HEK293 (cell line): Measurements from ENCODE around the gene CCDC28B.

Experiments
- EGR2 ChIP-seq: fragments of 450-650 bp; formaldehyde crosslinking; IDR thresholded peaks from 2 replicates; pipeline ENCODE4 v1.5.1; 2016; ENCODE audit warnings: low read depth, missing biosample characterization, missing genetic modification characterization
- KLF17 ChIP-seq: fragments of 450-650 bp; formaldehyde crosslinking; IDR thresholded peaks from 2 replicates; pipeline ENCODE4 v1.5.1; 2016; ENCODE audit warnings: missing biosample characterization, missing genetic modification characterization
- TSHZ1 ChIP-seq: fragments of 450-650 bp; formaldehyde crosslinking; IDR thresholded peaks from 2 replicates; pipeline ENCODE4 v1.5.1; 2016; ENCODE audit warnings: missing biosample characterization, missing genetic modification characterization, borderline replicate concordance
- ZNF175 ChIP-seq: fragments of 450-650 bp; formaldehyde crosslinking; IDR thresholded peaks from 2 replicates; pipeline ENCODE4 v1.5.1; 2016; ENCODE audit warnings: missing biosample characterization, missing genetic modification characterization
- ZNF18 ChIP-seq: fragments of 450-650 bp; formaldehyde crosslinking; IDR thresholded peaks from 2 replicates; pipeline ENCODE4 v1.5.1; 2016; ENCODE audit warnings: missing biosample characterization, missing genetic modification characterization
- ZNF221 ChIP-seq: fragments of 450-650 bp; formaldehyde crosslinking; IDR thresholded peaks from 2 replicates; pipeline ENCODE4 v1.5.1; 2017; ENCODE audit warnings: missing biosample characterization, missing genetic modification characterization, borderline replicate concordance
- ZNF223 ChIP-seq: fragments of 450-650 bp; formaldehyde crosslinking; IDR thresholded peaks from 2 replicates; pipeline ENCODE4 v1.5.1; 2016; ENCODE audit warnings: missing biosample characterization, missing genetic modification characterization
- ZNF354C ChIP-seq: fragments of 450-650 bp; formaldehyde crosslinking; IDR thresholded peaks from 2 replicates; pipeline ENCODE4 v1.5.1; 2016; ENCODE audit warnings: missing biosample characterization, missing genetic modification characterization, low read depth, borderline replicate concordance
- ZNF366 ChIP-seq: fragments of 450-650 bp; formaldehyde crosslinking; conservative IDR thresholded peaks from 2 replicates; pipeline ENCODE4 v1.5.1; 2016; ENCODE audit warnings: missing biosample characterization, missing genetic modification characterization
- ZNF473 ChIP-seq: fragments of 450-650 bp; formaldehyde crosslinking; IDR thresholded peaks from 2 replicates; pipeline ENCODE4 v1.5.1; 2017; ENCODE audit warnings: missing biosample characterization, missing genetic modification characterization
- ZNF561 ChIP-seq: fragments of 450-650 bp; IDR thresholded peaks from 2 replicates; pipeline ENCODE4 v1.5.1; 2018; ENCODE audit warnings: missing biosample characterization, missing genetic modification characterization, borderline replicate concordance
- ZNF600 ChIP-seq: fragments of 450-650 bp; formaldehyde crosslinking; IDR thresholded peaks from 2 replicates; pipeline ENCODE4 v1.5.1; 2016; ENCODE audit warnings: missing biosample characterization, missing genetic modification characterization
- ZNF660 ChIP-seq: fragments of 450-650 bp; IDR thresholded peaks from 2 replicates; pipeline ENCODE4 v1.5.1; 2018; ENCODE audit warnings: missing biosample characterization, mild to moderate bottlenecking, missing genetic modification characterization
- ZNF791 ChIP-seq: fragments of 450-650 bp; formaldehyde crosslinking; IDR thresholded peaks from 2 replicates; pipeline ENCODE4 v1.5.1; 2016; ENCODE audit warnings: missing biosample characterization, missing genetic modification characterization
- TF ChIP-seq, protein P1 (sequence below): fragments of 450-650 bp; formaldehyde crosslinking; IDR thresholded peaks from 2 replicates; pipeline ENCODE4; 2016; ENCODE audit warnings: missing biosample characterization, missing genetic modification characterization
- TF ChIP-seq, protein P2 (sequence below): sonication (generic); formaldehyde crosslinking; IDR thresholded peaks from 2 replicates; pipeline ENCODE4 v1.8.1; 2022; ENCODE audit warnings: mild to moderate bottlenecking, moderate library complexity, missing genetic modification reagents
- TF ChIP-seq, protein P3 (sequence below): fragments of 450-650 bp; formaldehyde crosslinking; IDR thresholded peaks from 2 replicates; pipeline ENCODE4 v1.5.1; 2016; ENCODE audit warnings: missing biosample characterization, missing genetic modification characterization, borderline replicate concordance
- TF ChIP-seq, protein P4 (sequence below): fragments of 450-650 bp; formaldehyde crosslinking; IDR thresholded peaks from 2 replicates; pipeline ENCODE4 v1.5.1; 2016; ENCODE audit warnings: missing biosample characterization, missing genetic modification characterization
- TF ChIP-seq, protein P5 (sequence below): fragments of 450-650 bp; formaldehyde crosslinking; IDR thresholded peaks from 2 replicates; pipeline ENCODE4 v1.5.1; 2016; ENCODE audit warnings: missing biosample characterization, missing genetic modification characterization

Gene CCDC28B

DNA sequence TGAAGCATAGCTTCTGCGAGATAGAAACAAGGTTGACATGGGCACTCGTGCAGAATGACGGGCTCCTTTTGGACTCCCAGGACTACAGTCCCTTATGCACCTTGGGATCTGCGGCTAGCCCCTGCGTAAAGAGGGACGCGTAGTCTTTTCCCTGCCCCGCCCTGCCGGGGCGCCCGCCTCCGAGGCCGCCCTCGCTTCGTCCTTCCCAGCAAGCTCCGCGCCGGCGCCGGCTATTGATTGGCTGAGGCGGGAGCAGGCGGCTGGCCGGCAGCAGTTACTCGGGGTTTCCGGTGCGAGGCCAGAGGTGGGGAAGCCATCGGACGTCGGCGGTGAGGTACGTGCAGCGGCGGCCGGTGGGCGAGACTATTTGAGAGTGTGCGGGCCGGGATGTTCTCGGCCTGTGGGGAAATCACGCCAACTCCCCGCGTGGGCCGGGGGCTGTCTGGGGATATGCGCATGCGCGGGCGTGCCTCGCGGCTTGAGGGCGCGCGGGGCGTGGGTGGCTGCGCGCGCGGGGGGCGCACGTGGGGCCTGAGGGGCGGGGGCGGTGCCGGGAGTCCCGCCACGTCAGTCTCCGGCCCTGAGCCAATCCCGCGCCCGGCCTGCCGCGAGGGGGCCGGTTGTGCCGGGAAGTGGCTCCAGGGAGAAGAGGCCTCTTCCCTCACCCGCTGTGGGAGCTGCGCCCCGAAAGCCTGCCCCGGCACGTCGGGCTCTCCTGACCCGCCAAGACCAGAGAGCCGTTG lies 20.8 kb upstream of the CCDC28B start, which contains the start of gene TXLNA (continued):
- TF ChIP-seq, protein P1, sequence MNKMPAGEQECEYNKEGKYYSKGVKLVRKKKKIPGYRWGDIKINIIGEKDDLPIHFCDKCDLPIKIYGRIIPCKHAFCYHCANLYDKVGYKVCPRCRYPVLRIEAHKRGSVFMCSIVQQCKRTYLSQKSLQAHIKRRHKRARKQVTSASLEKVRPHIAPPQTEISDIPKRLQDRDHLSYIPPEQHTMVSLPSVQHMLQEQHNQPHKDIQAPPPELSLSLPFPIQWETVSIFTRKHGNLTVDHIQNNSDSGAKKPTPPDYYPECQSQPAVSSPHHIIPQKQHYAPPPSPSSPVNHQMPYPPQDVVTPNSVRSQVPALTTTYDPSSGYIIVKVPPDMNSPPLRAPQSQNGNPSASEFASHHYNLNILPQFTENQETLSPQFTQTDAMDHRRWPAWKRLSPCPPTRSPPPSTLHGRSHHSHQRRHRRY (tag by site-specific recombination): no peak
- TF ChIP-seq, protein P2, sequence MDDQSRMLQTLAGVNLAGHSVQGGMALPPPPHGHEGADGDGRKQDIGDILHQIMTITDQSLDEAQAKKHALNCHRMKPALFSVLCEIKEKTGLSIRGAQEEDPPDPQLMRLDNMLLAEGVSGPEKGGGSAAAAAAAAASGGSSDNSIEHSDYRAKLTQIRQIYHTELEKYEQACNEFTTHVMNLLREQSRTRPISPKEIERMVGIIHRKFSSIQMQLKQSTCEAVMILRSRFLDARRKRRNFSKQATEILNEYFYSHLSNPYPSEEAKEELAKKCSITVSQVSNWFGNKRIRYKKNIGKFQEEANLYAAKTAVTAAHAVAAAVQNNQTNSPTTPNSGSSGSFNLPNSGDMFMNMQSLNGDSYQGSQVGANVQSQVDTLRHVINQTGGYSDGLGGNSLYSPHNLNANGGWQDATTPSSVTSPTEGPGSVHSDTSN (CRISPR knock-in tag): peak; percentile 93
- TF ChIP-seq TSHZ1 (tag by site-specific recombination) (peak; percentile 54; the same call in 1 of the 2 replicates), ZNF18 (tag by site-specific recombination) (no peak), ZNF660 (tag by site-specific recombination) (peak; percentile 64; the same call in 1 of the 2 replicates), ZNF223 (tag by site-specific recombination) (no peak), ZNF221 (no peak), ZNF561 (tag by site-specific recombination) (no peak; the same call in 1 of the 2 replicates), ZNF366 (peak; percentile 47; the same call in 1 of the 2 replicates), ZNF791 (no peak), ZNF354C (no peak), ZNF473 (tag by site-specific recombination) (no peak), EGR2 (peak; percentile 96), ZNF175 (no peak), KLF17 (peak; percentile 75; the same call in 1 of the 2 replicates), ZNF600 (peak; percentile 50; the same call in 1 of the 2 replicates)
- TF ChIP-seq, protein P3, sequence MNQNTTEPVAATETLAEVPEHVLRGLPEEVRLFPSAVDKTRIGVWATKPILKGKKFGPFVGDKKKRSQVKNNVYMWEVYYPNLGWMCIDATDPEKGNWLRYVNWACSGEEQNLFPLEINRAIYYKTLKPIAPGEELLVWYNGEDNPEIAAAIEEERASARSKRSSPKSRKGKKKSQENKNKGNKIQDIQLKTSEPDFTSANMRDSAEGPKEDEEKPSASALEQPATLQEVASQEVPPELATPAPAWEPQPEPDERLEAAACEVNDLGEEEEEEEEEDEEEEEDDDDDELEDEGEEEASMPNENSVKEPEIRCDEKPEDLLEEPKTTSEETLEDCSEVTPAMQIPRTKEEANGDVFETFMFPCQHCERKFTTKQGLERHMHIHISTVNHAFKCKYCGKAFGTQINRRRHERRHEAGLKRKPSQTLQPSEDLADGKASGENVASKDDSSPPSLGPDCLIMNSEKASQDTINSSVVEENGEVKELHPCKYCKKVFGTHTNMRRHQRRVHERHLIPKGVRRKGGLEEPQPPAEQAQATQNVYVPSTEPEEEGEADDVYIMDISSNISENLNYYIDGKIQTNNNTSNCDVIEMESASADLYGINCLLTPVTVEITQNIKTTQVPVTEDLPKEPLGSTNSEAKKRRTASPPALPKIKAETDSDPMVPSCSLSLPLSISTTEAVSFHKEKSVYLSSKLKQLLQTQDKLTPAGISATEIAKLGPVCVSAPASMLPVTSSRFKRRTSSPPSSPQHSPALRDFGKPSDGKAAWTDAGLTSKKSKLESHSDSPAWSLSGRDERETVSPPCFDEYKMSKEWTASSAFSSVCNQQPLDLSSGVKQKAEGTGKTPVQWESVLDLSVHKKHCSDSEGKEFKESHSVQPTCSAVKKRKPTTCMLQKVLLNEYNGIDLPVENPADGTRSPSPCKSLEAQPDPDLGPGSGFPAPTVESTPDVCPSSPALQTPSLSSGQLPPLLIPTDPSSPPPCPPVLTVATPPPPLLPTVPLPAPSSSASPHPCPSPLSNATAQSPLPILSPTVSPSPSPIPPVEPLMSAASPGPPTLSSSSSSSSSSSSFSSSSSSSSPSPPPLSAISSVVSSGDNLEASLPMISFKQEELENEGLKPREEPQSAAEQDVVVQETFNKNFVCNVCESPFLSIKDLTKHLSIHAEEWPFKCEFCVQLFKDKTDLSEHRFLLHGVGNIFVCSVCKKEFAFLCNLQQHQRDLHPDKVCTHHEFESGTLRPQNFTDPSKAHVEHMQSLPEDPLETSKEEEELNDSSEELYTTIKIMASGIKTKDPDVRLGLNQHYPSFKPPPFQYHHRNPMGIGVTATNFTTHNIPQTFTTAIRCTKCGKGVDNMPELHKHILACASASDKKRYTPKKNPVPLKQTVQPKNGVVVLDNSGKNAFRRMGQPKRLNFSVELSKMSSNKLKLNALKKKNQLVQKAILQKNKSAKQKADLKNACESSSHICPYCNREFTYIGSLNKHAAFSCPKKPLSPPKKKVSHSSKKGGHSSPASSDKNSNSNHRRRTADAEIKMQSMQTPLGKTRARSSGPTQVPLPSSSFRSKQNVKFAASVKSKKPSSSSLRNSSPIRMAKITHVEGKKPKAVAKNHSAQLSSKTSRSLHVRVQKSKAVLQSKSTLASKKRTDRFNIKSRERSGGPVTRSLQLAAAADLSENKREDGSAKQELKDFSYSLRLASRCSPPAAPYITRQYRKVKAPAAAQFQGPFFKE: no peak
- TF ChIP-seq, protein P4, sequence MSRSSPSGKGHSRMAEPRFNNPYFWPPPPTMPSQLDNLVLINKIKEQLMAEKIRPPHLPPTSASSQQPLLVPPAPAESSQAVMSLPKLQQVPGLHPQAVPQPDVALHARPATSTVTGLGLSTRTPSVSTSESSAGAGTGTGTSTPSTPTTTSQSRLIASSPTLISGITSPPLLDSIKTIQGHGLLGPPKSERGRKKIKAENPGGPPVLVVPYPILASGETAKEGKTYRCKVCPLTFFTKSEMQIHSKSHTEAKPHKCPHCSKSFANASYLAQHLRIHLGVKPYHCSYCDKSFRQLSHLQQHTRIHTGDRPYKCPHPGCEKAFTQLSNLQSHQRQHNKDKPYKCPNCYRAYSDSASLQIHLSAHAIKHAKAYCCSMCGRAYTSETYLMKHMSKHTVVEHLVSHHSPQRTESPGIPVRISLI (tag by site-specific recombination): no peak
- TF ChIP-seq, protein P5, sequence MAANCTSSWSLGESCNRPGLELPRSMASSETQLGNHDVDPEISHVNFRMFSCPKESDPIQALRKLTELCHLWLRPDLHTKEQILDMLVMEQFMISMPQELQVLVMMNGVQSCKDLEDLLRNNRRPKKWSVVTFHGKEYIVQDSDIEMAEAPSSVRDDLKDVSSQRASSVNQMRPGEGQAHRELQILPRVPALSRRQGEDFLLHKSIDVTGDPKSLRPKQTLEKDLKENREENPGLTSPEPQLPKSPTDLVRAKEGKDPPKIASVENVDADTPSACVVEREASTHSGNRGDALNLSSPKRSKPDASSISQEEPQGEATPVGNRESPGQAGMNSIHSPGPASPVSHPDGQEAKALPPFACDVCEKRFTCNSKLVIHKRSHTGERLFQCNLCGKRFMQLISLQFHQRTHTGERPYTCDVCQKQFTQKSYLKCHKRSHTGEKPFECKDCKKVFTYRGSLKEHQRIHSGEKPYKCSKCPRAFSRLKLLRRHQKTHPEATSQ (tag by site-specific recombination): no peak
